NCI-H446 treated with DMSO at 0.1 percent for 48 hours (cell line): ENCODE results near the gene RNPC3.
"Not testable (repeated sequence)": the region's sequence is repeated elsewhere in the genome, so short reads cannot be mapped to it uniquely, and the experiment has no call there.

Experiments
- DNase-seq: peaks from one replicate; lab custom pipeline; 2025; lab: John Stamatoyannopoulos, UW

RNPC3 gene

GRCh38 chr1:103561124-103561523 is 35.6 kb downstream of the RNPC3 start:
- not testable (repeated sequence) for DNase-seq

- DNase-seq = no peak
Observed at GRCh38 chr1:103561643-103562395, 36.3 kb downstream of the RNPC3 start.

GRCh38 chr1:103563056-103563455 is 37.6 kb downstream of the RNPC3 start:
- no peak for DNase-seq

DNA sequence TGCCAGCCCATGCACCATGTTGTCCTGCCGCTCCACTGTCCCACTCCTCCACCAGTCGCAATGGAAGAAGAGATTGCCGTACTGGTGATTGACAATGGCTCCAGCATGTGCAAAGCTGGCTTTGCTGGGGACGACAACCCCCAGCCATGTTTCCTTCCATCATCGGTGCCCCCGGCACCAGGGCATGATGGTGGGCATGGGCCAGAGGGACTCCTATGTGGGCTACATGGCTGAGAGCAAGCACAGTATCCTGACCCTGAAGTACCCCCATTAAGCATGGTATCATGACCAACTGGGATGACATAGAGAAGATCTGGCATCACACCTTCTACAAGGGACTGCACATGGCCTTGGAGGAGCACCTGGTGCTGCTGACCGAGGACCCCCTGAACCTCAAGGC is 44.0 kb downstream of the RNPC3 start:
- no peak for DNase-seq

- not testable (repeated sequence) for DNase-seq
Observed at GRCh38 chr1:103571289-103571688, 45.8 kb downstream of the RNPC3 start, which contains the start of gene AMY2B. TSS of gene AMY2B (plus strand) at chr1:103571589. CDS start at chr1:103571603, 14 bp downstream.

GRCh38 chr1:103576065-103576464 is 50.6 kb downstream of the RNPC3 start:
- DNase-seq = no peak

DNA sequence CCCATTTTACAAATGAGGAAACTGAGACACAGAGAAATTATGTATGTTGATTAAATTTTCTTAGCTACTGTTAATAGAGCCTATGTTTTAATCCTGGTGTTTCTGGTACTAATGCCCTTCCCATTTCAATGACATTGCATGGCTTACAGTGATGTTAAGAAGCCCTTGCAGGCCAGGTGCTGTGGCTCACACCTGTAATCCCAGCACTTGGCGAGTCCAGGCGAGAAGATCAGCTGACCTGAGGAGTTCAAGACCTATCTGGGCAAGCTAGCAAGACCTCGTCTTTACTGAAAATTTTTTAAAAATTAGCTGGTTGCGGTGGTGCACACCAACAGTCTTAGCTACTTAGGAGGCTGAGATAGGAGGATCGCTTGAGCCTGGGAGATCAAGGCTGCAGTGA is 51.3 kb downstream of the RNPC3 start:
- DNase-seq = not testable (repeated sequence)

- no peak for DNase-seq
Observed at GRCh38 chr1:103582464-103582863, 57.0 kb downstream of the RNPC3 start.

GRCh38 chr1:103583887-103584286 is 58.4 kb downstream of the RNPC3 start:
- DNase-seq = no peak

DNA sequence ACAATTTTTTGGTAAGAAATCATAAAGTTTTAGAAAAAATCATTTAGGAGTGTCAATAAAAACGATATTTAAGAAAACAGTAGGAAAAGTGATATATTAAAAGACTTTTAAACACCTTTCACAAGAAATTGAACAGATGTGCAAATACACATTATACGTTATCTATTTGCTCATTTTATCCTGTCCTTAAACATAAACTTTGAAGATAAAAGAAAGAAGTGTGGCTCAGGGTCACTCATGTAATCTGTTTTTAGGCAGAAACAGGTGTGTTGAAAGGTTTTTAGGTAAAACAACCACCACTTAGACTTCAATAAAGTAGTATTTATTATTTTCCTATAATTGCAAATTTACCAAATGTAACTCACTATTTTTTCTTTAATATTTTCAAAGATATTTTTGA is 59.0 kb downstream of the RNPC3 start:
- DNase-seq = no peak

GRCh38 chr1:103602740-103603139 is 77.2 kb downstream of the RNPC3 start:
- DNase-seq = not testable (repeated sequence)
